OCI-LY7 (cell line): ENCODE results near the gene FRAT1. TPM values are rescaled to one million over a fixed set of nuclear protein-coding genes. Genes with fewer than 3 reads are reported as not detected.

ENCODE experiments used
- BruUV-seq: library from RNA; stranded (reverse); fragments of 400-500 nt; replicated peaks from 2 replicates; lab custom pipeline; 2021; lab: Mats Ljungman, UMichigan
- CTCF ChIA-PET: fragments of 300-600 bp; sonication (Branson Sonifier 250); formaldehyde crosslinking; loops from one replicate; lab custom pipeline; 2022; ENCODE audit warnings: antibody characterized with exemption; ENCODE audit not compliant: unreplicated experiment; lab: Charles Lee
- POLR2A ChIA-PET: fragments of 300-600 bp; sonication (Branson Sonifier 250); formaldehyde crosslinking; loops from one replicate; lab custom pipeline; 2022; ENCODE audit warnings: antibody characterized with exemption; lab: Charles Lee
- DNase-seq: peaks from one replicate; pipeline ENCODE4 v3.0.0-alpha.2; 2015; ENCODE audit warnings: low spot score
- H2AFZ ChIP-seq: fragments of 200-600 bp; sonication (generic), shearing (Covaris generic); 2 replicates; pipeline ENCODE4 v1.6.1; 2014; ENCODE audit warnings: mild to moderate bottlenecking, antibody characterized with exemption, low read length, moderate library complexity
- H3K27ac ChIP-seq: fragments of 200-600 bp; sonication (generic); 2 replicates; pipeline ENCODE4 v1.5.1; 2014; ENCODE audit warnings: mixed run types, low read depth, mild to moderate bottlenecking, moderate library complexity, low read length, inconsistent platforms; ENCODE audit not compliant: poor library complexity, severe bottlenecking
- H3K36me3 ChIP-seq: fragments of 200-600 bp; sonication (generic); 2 replicates; pipeline ENCODE4 v1.6.1; 2014; ENCODE audit warnings: mild to moderate bottlenecking, antibody characterized with exemption, low read length, moderate library complexity, mixed read lengths; ENCODE audit not compliant: insufficient read depth
- H3K4me1 ChIP-seq: fragments of 200-600 bp; sonication (generic); 2 replicates; pipeline ENCODE4 v1.5.1; 2014; ENCODE audit warnings: mild to moderate bottlenecking, low read length; ENCODE audit not compliant: insufficient read depth, poor library complexity, severe bottlenecking
- H3K4me2 ChIP-seq: fragments of 200-600 bp; sonication (generic); 2 replicates; pipeline ENCODE4 v1.6.1; 2014; ENCODE audit warnings: mild to moderate bottlenecking, low read length
- H3K4me3 ChIP-seq: fragments of 200-600 bp; sonication (generic); 2 replicates; pipeline ENCODE4 v1.5.1; 2014; ENCODE audit warnings: mild to moderate bottlenecking, low read depth, low read length; ENCODE audit not compliant: poor library complexity, severe bottlenecking
- H3K79me2 ChIP-seq: fragments of 200-600 bp; sonication (generic); 2 replicates; pipeline ENCODE4 v1.6.1; 2016; ENCODE audit warnings: low read depth, mild to moderate bottlenecking, low read length, moderate library complexity, mixed read lengths; ENCODE audit not compliant: insufficient read depth
- H3K9me2 ChIP-seq: fragments of 200-600 bp; sonication (generic); 2 replicates; pipeline ENCODE4 v1.6.1; 2016; ENCODE audit warnings: mild to moderate bottlenecking, low read length, mixed read lengths; ENCODE audit not compliant: insufficient read depth
- H3K9me3 ChIP-seq: fragments of 200-600 bp; sonication (generic); 2 replicates; pipeline ENCODE4 v1.6.1; 2014; ENCODE audit warnings: mild to moderate bottlenecking, mixed run types, low read length, mixed read lengths
- H4K20me1 ChIP-seq: fragments of 200-600 bp; sonication (generic); 2 replicates; pipeline ENCODE4 v1.6.1; 2014; ENCODE audit warnings: mild to moderate bottlenecking, antibody characterized with exemption, low read length, moderate library complexity, mixed read lengths; ENCODE audit not compliant: insufficient read depth
- EZH2phosphoT487 ChIP-seq: fragments of 200-600 bp; sonication (generic); IDR thresholded peaks from 2 replicates; pipeline ENCODE4 v1.6.1; 2018; ENCODE audit warnings: low read depth, borderline replicate concordance, mild to moderate bottlenecking, mixed run types, antibody characterized with exemption, low read length, moderate library complexity, mixed read lengths
- intact Hi-C: fragments of 100-400 bp; cut with micrococcal nuclease; formaldehyde crosslinking; loops from one replicate; pipeline ENCODE4 v1.10.0; 2022; ENCODE audit not compliant: unreplicated experiment
- total RNA-seq, 2 experiments: library from RNA; depleted of rRNA in 1 of 2; stranded (reverse); fragments of >200 nt in 1 of 2; shearing (Covaris generic) in 1 of 2; gene quantifications; 2 replicates each; pipeline ENCODE4 v1.2.3, GENCODE V29; 2014 to 2022
- TF ChIP-seq, protein P1 (sequence below): fragments of 200-600 bp; sonication (generic); conservative IDR thresholded peaks from 2 replicates; pipeline ENCODE4 v1.5.1; 2014; ENCODE audit warnings: mild to moderate bottlenecking, antibody characterized with exemption, low read length, moderate library complexity, mixed read lengths

FRAT1 gene
- total RNA-seq, 2 experiments from 2014 or later: 7.0 to 12.2 TPM

- no peak for TF ChIP-seq EZH2phosphoT487
- TF ChIP-seq, protein P1, sequence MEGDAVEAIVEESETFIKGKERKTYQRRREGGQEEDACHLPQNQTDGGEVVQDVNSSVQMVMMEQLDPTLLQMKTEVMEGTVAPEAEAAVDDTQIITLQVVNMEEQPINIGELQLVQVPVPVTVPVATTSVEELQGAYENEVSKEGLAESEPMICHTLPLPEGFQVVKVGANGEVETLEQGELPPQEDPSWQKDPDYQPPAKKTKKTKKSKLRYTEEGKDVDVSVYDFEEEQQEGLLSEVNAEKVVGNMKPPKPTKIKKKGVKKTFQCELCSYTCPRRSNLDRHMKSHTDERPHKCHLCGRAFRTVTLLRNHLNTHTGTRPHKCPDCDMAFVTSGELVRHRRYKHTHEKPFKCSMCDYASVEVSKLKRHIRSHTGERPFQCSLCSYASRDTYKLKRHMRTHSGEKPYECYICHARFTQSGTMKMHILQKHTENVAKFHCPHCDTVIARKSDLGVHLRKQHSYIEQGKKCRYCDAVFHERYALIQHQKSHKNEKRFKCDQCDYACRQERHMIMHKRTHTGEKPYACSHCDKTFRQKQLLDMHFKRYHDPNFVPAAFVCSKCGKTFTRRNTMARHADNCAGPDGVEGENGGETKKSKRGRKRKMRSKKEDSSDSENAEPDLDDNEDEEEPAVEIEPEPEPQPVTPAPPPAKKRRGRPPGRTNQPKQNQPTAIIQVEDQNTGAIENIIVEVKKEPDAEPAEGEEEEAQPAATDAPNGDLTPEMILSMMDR: peak; percentile 47
- intact Hi-C loops: no loop called here
- no peak for DNase-seq
- Histone ChIP-seq H3K27ac (no peak overlapping the region), H3K36me3 (peaks cover 38% of the 10 kb centered on the region), H3K4me1 (peaks cover 8% of the 10 kb centered on the region), H4K20me1 (no peaks in the 10 kb centered on the region), H3K79me2 (no peaks in the 10 kb centered on the region), H3K4me3 (no peak overlapping the region), H2AFZ (no peak overlapping the region), H3K4me2 (no peak overlapping the region), H3K9me2 (no peaks in the 10 kb centered on the region), H3K9me3 (no peaks in the 10 kb centered on the region)
- ChIA-PET CTCF (no interaction called here), POLR2A (no interaction called here)
- BruUV-seq: no TSS peak
These were observed 36.5 kb downstream of the FRAT1 start for GRCh38 chr10:97355571-97355975.

- Histone ChIP-seq H3K27ac (peak overlapping the region; percentile 24), H3K36me3 (peaks cover 38% of the 10 kb centered on the region), H3K9me2 (no peaks in the 10 kb centered on the region), H3K4me2 (no peak overlapping the region), H3K9me3 (no peaks in the 10 kb centered on the region), H4K20me1 (no peaks in the 10 kb centered on the region), H2AFZ (no peak overlapping the region), H3K4me3 (no peak overlapping the region), H3K79me2 (no peaks in the 10 kb centered on the region), H3K4me1 (peaks cover 8% of the 10 kb centered on the region)
- TF ChIP-seq, protein P1: no peak
- TF ChIP-seq EZH2phosphoT487: no peak
- CTCF ChIA-PET: no interaction called here
- intact Hi-C loops: no loop called here
- POLR2A ChIA-PET: interaction anchor here (0.6 to 1.3 kb wide), 2 partner anchors 23 to 74 kb away, joined by 3 to 5 read pairs; no protein-coding TSS in a partner anchor
- peak; percentile 53 for DNase-seq
- no TSS peak for BruUV-seq
These were observed 37.3 kb downstream of the FRAT1 start for GRCh38 chr10:97356318-97356914.

- TSS peak; percentile 81 for BruUV-seq
- Histone ChIP-seq H3K27ac (no peak overlapping the region), H3K4me3 (no peak overlapping the region), H3K4me1 (peaks cover 8% of the 10 kb centered on the region), H3K9me3 (no peaks in the 10 kb centered on the region), H3K79me2 (no peaks in the 10 kb centered on the region), H3K4me2 (no peak overlapping the region), H3K9me2 (no peaks in the 10 kb centered on the region), H3K36me3 (peaks cover 38% of the 10 kb centered on the region), H4K20me1 (no peaks in the 10 kb centered on the region), H2AFZ (no peak overlapping the region)
- TF ChIP-seq, protein P1: no peak
- no peak for TF ChIP-seq EZH2phosphoT487
- ChIA-PET POLR2A (interaction anchor here (1.3 kb wide), 1 partner anchor 24 kb away, joined by 3 read pairs; no protein-coding TSS in a partner anchor), CTCF (no interaction called here)
- DNase-seq: no peak
- intact Hi-C loops: no loop called here
These were observed 37.8 kb downstream of the FRAT1 start for GRCh38 chr10:97356918-97357317.
